Thyroid gland (tissue), 4 donors: ENCODE measurements around the gene FAM136A. TPM values are rescaled to one million over a fixed set of nuclear protein-coding genes. Genes with fewer than 3 reads are reported as not detected.
A peak's percentile ranks its signal among the peaks of the same experiment; 100 is the strongest.
"Not testable (repeated sequence)": the region's sequence is repeated elsewhere in the genome, so short reads cannot be mapped to it uniquely, and the experiment has no call there.

Source experiments
- DNase-seq, 2 donors: peaks; one replicate each; pipeline ENCODE4 v3.0.0-alpha.2; 2019
- H3K27ac ChIP-seq, 3 donors: fragments of 200-600 bp; sonication (generic); 1 replicate in 2 of 3; 2 replicates in 1 of 3; pipeline ENCODE4 v1.5.1; 2016 to 2019; ENCODE audit warnings: mild to moderate bottlenecking in 1 of 3, moderate library complexity in 1 of 3
- H3K27me3 ChIP-seq: fragments of 200-600 bp; sonication (generic); one replicate; pipeline ENCODE4 v1.5.1; 2019
- H3K36me3 ChIP-seq, 2 donors: fragments of 200-600 bp; sonication (generic); one replicate each; pipeline ENCODE4 v1.5.1; 2016 to 2019
- H3K4me1 ChIP-seq, 2 donors: fragments of 200-600 bp; sonication (generic); one replicate each; pipeline ENCODE4 v1.5.1; 2017 to 2019
- H3K4me3 ChIP-seq, 3 donors: fragments of 200-600 bp; sonication (generic); replicated peaks in 1 of 3; 1 replicate in 2 of 3; 2 replicates in 1 of 3; pipeline ENCODE4 v1.5.1; 2016; ENCODE audit warnings: mild to moderate bottlenecking in 1 of 3
- H3K9me3 ChIP-seq: fragments of 200-600 bp; sonication (generic); one replicate; pipeline ENCODE4 v1.5.1; 2017
- CTCF ChIP-seq, 6 experiments: fragments of 200-600 bp in 3 of 6; fragments of 450-650 bp in 3 of 6; sonication (generic) in 3 of 6; IDR thresholded peaks; one replicate each; pipeline ENCODE4 v1.5.1; 2016 to 2019; ENCODE audit warnings: antibody characterized with exemption in 6 of 6, mild to moderate bottlenecking in 2 of 6, inconsistent platforms in 1 of 6, moderate library complexity in 1 of 6
- POLR2A ChIP-seq, 2 donors: fragments of 450-650 bp; IDR thresholded peaks; one replicate each; pipeline ENCODE4 v1.6.1; 2017; ENCODE audit warnings: antibody characterized with exemption in 2 of 2, mild to moderate bottlenecking in 2 of 2, moderate library complexity in 1 of 2
- WGBS, 2 donors: methylation state at CpG; one replicate each; pipeline ENCODE4 v1.1.5; 2017; 5-methylcytosine and 5-hydroxymethylcytosine counted together
- intact Hi-C: fragments of 100-400 bp; cut with DNase I; formaldehyde crosslinking; loops from one replicate; pipeline ENCODE4 v1.15.1; 2023
- total RNA-seq, 4 donors: library from RNA; depleted of rRNA; stranded (reverse); fragments of >200 nt; gene quantifications; one replicate each; pipeline ENCODE4 v1.2.3, GENCODE V29; 2016

Gene FAM136A
- total RNA-seq, 4 donors from 2014 or later, result 20.5 to 47.3 (median 39.4) TPM

GRCh38 chr2:70303186-70303585 is 1.3 kb upstream of the FAM136A start:
- intact Hi-C loops, result loop anchor here (10.0 kb wide), 1 partner anchor 342 kb away; no protein-coding TSS in a partner anchor
- peaks cover 5 to 7% of the 10 kb centered on the region in 2 donors for H3K36me3 ChIP-seq
- DNase-seq, result no peak
- H3K27me3 ChIP-seq, result no peaks in the 10 kb centered on the region
- H3K4me3 ChIP-seq, result no peak overlapping the region
- H3K9me3 ChIP-seq, result no peaks in the 10 kb centered on the region
- 93 to 96% methylated on average over 3 of the region's 3 CpGs for WGBS, 2 donors
- TF ChIP-seq CTCF (IDR thresholded peaks at IDR 0.05) (no peak), POLR2A (IDR thresholded peaks at IDR 0.05) (no peak)
- H3K4me1 ChIP-seq, result peaks cover 0 to 12% of the 10 kb centered on the region in 2 donors
- H3K27ac ChIP-seq, result no peak overlapping the region

- 45 to 47% methylated on average over 11 of the region's 11 CpGs for WGBS, 2 donors
- peak overlapping the region in 1 of 3 donors; percentile 72 for H3K4me3 ChIP-seq
- H3K4me1 ChIP-seq, result peaks cover 0 to 12% of the 10 kb centered on the region in 2 donors
- H3K36me3 ChIP-seq, result peaks cover 5 to 10% of the 10 kb centered on the region in 2 donors
- peak in 1 of 6 experiments; percentile 12 for TF ChIP-seq CTCF (IDR thresholded peaks at IDR 0.05)
- H3K27ac ChIP-seq, H3K9me3 ChIP-seq, H3K27me3 ChIP-seq, DNase-seq: not testable (repeated sequence)
- intact Hi-C loops, result loop anchor here (10.0 kb wide), 1 partner anchor 343 kb away; no protein-coding TSS in a partner anchor
These were observed 304 bp upstream of the FAM136A start for GRCh38 chr2:70302195-70302546.

GRCh38 chr2:70300771-70301343 is 1.0 kb downstream of the FAM136A start:
- Histone ChIP-seq H3K27ac (peak overlapping the region; percentile 68 to 82 (median 81)), H3K9me3 (no peaks in the 10 kb centered on the region), H3K36me3 (peaks cover 5 to 17% of the 10 kb centered on the region in 2 donors), H3K4me3 (peak overlapping the region in 2 of 3 donors; percentile 60 to 72), H3K27me3 (no peaks in the 10 kb centered on the region), H3K4me1 (peaks cover 0 to 12% of the 10 kb centered on the region in 2 donors)
- TF ChIP-seq CTCF (IDR thresholded peaks at IDR 0.05) (peak in 1 of 6 experiments; percentile 24), POLR2A (IDR thresholded peaks at IDR 0.05) (no peak)
- intact Hi-C loops, result loop anchor here (10.0 kb wide), 1 partner anchor 344 kb away; no protein-coding TSS in a partner anchor
- no peak for DNase-seq
- WGBS, 2 donors, result 51 to 64% methylated on average over 10 of the region's 10 CpGs

GRCh38 chr2:70297828-70298227 is 4.0 kb downstream of the FAM136A start:
- not testable (repeated sequence) for DNase-seq, H3K27me3 ChIP-seq, H3K9me3 ChIP-seq, H3K27ac ChIP-seq, H3K4me3 ChIP-seq
- intact Hi-C loops, result loop anchor here (5.0 kb wide), 1 partner anchor 386 kb away; no protein-coding TSS in a partner anchor
- 92 to 94% methylated on average over 4 of the region's 4 CpGs for WGBS, 2 donors
- H3K4me1 ChIP-seq, result peaks cover 0 to 16% of the 10 kb centered on the region in 2 donors
- H3K36me3 ChIP-seq, result peaks cover 5 to 17% of the 10 kb centered on the region in 2 donors

- H3K4me3 ChIP-seq, result no peak overlapping the region
These were observed 18.2 kb downstream of the FAM136A start for GRCh38 chr2:70283500-70284191.

More at GRCh38 chr2:70283500-70284191, 18.2 kb downstream of the FAM136A start:
- no peak overlapping the region for H3K27ac ChIP-seq
- 93 to 98% methylated on average over 5 of the region's 5 CpGs for WGBS, 2 donors
- H3K4me1 ChIP-seq, result peaks cover 4 to 6% of the 10 kb centered on the region in 2 donors
- TF ChIP-seq POLR2A (IDR thresholded peaks at IDR 0.05), result no peak
- TF ChIP-seq CTCF (IDR thresholded peaks at IDR 0.05), result no peak
- no peak for DNase-seq
- no peaks in the 10 kb centered on the region for H3K27me3 ChIP-seq
- H3K9me3 ChIP-seq, result no peaks in the 10 kb centered on the region
- peaks cover 41 to 52% of the 10 kb centered on the region in 2 donors for H3K36me3 ChIP-seq
- intact Hi-C loops, result no loop called here
